IPS-11a (cell line): ENCODE measurements around the gene ADIPOR2.

Experiments used
- H3K4me3 ChIP-seq: one replicate; pipeline ENCODE4 v1.5.1; 2013; ENCODE audit warnings: low read depth, low read length, control low read depth

ADIPOR2 gene

GRCh38 chr12:1768615-1769014 lies 77.7 kb downstream of the ADIPOR2 start:
- no peak overlapping the region for H3K4me3 ChIP-seq

GRCh38 chr12:1769809-1770494 lies 79.1 kb downstream of the ADIPOR2 start:
- no peak overlapping the region for H3K4me3 ChIP-seq

DNA sequence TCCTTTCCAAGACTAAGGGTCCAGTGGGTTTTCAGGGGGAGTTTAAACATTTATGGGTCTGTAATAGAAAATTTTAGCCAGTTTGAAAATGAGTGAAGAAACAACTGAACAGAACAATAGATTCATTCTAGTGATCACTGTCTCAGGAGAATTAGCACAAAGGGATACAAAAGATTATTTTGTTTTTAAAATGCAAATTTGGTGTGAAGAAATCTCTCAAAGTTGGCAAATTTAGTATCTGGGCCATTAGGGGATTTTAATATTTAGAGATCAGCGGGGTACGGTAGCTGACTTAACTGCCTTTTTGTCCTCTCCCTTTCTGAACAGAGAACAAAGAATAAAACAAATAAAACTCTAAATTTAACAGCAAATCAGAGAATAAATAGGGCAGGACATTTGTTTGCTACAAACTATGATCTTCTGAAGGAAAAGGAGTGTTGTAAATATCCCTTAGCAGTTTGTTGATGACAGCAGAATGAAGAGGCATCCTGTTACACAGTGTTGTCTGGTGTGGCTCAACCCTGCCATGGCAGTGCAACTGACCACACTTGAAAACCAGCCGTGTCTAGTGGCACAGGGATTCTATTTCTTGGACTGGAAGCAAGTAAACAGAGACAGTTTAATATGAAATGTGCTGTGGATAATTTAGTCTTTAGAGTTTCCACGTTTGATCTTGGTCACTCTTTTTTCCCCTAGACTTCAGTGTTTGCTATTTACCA lies 83.2 kb downstream of the ADIPOR2 start:
- H3K4me3 ChIP-seq, result no peak overlapping the region

DNA sequence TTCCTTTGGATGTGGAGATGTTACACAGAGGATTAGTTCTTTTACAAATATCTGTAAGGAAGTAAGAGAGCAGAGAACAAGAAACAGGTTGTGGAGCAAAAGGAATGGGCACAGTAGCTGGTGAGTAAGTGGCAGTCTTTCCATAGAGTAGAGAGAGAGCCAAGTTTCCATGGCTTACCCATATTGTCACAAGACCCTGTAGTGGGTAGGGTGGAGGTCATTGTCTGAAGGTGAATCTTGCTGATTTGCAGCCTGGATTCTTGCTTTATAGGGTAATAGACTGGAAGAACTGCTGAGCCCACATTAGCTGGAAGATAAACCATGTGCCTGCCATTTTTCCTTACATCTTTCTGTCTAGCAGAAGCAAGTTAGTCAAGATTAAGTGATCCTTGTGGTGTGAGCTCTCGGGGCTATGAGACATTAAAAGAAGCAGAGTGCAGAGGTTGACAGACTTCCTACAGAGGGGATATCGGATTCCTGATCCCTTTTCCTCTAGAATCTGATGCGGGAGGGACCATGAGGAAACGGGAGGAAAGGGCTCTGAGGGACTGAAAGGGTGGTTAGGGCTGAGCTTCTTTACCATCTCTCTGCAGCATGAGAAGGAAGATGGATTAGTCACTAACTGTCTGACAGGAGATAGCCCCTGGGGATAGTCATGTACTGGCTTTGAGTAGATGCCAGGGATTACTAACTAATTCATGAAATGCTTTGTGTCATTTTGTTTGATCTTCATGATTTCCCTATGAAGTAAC lies 85.5 kb downstream of the ADIPOR2 start:
- no peak overlapping the region for H3K4me3 ChIP-seq

- H3K4me3 ChIP-seq, result no peak overlapping the region
These were observed 86.9 kb downstream of the ADIPOR2 start for GRCh38 chr12:1777798-1778197.

- no peak overlapping the region for H3K4me3 ChIP-seq
These were observed 88.0 kb downstream of the ADIPOR2 start for GRCh38 chr12:1778911-1779310.

- no peak overlapping the region for H3K4me3 ChIP-seq
These were observed 88.9 kb downstream of the ADIPOR2 start for GRCh38 chr12:1779783-1780182.

GRCh38 chr12:1781772-1782171 lies 90.9 kb downstream of the ADIPOR2 start:
- H3K4me3 ChIP-seq, result no peak overlapping the region

DNA sequence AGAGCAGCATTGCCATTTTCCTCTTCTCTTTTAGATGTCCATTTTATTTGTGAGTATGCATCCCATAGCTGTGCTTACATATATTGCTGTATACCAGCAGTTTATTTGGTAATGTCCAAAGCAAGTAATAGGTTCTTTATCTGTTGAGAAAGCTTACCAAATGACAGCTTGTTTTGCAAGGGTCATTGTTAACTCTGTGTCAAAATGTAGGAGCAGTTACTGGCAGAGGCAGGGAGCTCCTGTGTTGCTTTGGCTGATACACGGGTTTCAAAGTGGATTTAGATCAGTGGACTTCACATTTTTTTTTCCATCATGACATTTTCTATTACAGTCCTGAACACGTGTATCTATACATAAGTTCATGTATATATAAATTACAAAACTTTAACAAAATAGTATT lies 91.3 kb downstream of the ADIPOR2 start:
- no peak overlapping the region for H3K4me3 ChIP-seq

DNA sequence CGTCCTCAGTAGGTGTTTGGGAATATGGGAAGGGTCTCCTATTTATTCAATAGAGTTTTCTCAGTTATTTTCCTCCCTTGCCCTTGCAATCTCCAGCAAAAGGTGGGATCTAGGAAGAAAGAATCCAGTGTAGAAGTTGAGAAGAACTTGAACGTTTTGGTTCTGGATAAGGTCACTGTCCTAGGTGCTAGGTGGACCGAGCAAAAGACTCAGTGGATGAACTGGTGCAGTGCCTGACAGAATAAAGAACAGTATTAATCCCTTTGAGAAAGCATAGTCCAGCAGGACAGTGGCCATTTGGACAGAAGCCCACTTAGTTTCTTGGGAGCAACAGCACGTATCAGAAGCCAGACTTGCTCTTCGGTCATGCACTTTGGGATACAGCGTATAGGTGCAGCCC lies 96.8 kb downstream of the ADIPOR2 start:
- no peak overlapping the region for H3K4me3 ChIP-seq

DNA sequence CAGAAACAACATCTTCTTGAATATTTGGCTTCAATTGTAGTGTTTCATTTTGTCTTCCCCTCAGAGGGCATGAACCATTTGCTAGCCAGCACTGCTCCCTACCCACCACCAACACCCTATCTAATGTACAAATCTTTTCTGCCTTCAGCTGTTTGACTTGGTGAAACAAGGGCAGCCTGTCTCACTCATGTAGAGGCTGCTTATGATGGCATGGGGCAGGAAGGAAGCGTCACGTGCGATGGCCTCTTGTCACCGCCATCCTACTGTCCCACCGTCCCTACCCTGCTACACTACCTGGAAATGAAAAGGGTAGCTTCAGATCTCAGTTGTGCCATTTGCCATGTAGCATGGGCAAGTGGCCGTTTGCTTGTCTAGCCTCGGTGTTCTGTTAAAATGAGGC lies 99.6 kb downstream of the ADIPOR2 start:
- no peak overlapping the region for H3K4me3 ChIP-seq

GRCh38 chr12:1791104-1791841 lies 100.4 kb downstream of the ADIPOR2 start:
- H3K4me3 ChIP-seq, result no peak overlapping the region

GRCh38 chr12:1792406-1792805 lies 101.5 kb downstream of the ADIPOR2 start:
- no peak overlapping the region for H3K4me3 ChIP-seq

GRCh38 chr12:1793426-1794210 lies 102.7 kb downstream of the ADIPOR2 start:
- no peak overlapping the region for H3K4me3 ChIP-seq

DNA sequence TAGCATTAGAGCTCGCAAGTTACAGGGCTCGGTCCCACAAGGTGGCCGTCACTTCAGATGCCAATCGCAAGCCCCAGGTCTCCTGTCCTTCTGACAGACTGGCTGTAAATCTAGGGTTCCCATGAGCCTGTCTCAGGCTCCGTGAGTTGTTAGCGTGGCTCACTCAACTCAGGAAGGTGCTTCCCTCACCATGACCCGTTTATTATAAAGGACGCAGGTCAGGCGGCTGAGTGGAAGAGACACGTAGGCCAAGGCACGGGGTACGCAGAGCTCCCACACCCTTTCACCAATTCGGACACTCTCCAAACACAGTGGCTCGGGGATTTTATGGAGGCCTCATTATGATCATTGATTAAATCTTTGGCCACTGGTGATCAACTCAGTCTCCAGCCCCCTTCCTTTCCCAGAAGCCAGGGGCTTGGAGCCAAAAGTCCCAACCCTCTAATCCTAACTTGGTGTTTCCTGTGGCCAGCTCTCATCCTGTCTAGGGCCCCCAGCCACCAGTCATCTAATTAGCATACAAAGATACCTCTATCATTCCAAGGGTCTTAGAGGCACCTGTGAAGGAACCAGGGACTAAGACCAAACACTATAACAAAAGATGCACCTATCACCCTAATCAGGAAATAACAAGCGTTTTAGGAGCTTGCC lies 103.7 kb downstream of the ADIPOR2 start:
- H3K4me3 ChIP-seq, result no peak overlapping the region

DNA sequence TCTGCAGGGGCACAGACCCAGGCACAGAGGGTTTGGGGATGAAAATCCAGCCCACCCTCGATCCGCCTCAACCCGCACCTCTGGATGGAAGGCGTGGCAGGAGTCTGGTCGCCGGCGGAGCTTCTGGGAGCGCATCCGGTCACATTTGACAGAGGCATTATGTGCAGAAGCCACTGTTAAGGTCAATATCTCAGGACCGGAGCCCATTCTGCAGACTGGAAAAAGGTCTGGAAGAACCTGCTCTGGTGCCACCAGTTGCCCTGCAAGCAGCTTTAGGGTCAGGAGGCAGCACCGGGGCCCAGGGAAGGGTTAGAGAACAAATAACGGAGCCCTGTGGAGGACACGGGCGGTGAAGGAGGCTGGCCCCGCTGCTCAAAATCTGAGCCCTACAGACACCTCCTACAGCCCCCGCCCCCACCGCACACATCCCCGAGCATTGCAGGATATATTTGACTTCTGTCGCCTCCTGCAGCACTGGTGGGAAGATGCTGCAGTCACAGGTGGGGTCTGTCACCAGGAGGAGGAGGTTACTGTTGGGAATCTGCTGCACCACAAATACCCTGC lies 104.4 kb downstream of the ADIPOR2 start:
- H3K4me3 ChIP-seq, result no peak overlapping the region

GRCh38 chr12:1795785-1796514 lies 105.1 kb downstream of the ADIPOR2 start:
- no peak overlapping the region for H3K4me3 ChIP-seq

DNA sequence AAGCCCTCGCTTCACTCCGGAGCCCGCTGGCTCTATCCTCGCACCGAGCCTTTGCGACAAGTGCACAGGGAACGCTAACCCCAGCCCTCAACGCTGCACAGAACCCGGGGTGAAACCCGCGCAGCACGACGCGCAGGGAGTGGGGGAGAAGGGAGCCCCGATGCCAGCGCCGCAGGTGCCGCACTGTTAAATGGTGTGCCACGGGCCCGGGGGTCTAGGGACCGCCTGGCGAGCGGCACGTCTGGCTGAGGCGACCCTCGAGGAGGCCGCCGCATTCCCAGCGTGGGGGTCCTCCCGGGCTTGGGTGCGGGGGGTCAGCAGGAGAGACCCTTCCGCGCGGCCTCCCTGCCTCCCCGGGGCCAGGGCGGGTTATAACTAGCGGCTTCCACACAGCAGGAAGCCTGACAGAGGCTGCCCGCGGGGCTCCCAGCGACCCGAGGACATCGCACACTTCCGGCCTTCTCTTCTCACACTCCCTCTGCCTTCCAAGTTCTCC lies 105.7 kb downstream of the ADIPOR2 start:
- no peak overlapping the region for H3K4me3 ChIP-seq
